HepG2 (cell line): Measurements from ENCODE around the gene TBC1D4. TPM values are rescaled to one million over a fixed set of nuclear protein-coding genes. Genes with fewer than 3 reads are reported as not detected.

Experiments used
- ATAC-seq: fragments of 200-7000 bp; cut with Tn5 transposase; 3 replicates; pipeline ENCODE4 v1.9.1; 2020; ENCODE audit warnings: mild to moderate bottlenecking, moderate library complexity
- BruUV-seq: library from RNA; stranded (reverse); fragments of 400-500 nt; replicated peaks from 2 replicates; lab custom pipeline; 2021; lab: Mats Ljungman, UMichigan
- CTCF ChIA-PET: fragments of 300-600 bp; formaldehyde crosslinking; extraction: SDS; loops from one replicate; lab custom pipeline; 2021; ENCODE audit warnings: low total read pairs, inconsistent platforms, low intra/inter-chr PET ratio; lab: Yijun Ruan, JAX
- POLR2A ChIA-PET: fragments of 350-600 bp; sonication (Branson Sonifier 250); formaldehyde crosslinking; loops from one replicate; lab custom pipeline; 2020; ENCODE audit warnings: antibody characterized with exemption, inconsistent platforms; lab: Yijun Ruan, JAX
- DNase-seq: peaks from one replicate; pipeline ENCODE4 v3.0.0-alpha.2; 2015; ENCODE audit warnings: low spot score
- FAIRE-seq: peaks from 3 replicates; lab custom pipeline; 2011; peaks lifted over from hg19 to GRCh38; lab: Jason Lieb, UNC
- H2AFZ ChIP-seq: one replicate; pipeline ENCODE4 v1.6.1; 2011; ENCODE audit warnings: low read length, inconsistent platforms
- H3K27ac ChIP-seq: fragments of 300-600 bp; 3 replicates; pipeline ENCODE4 v1.8.0; 2011; ENCODE audit warnings: mixed run types, mild to moderate bottlenecking, mixed read lengths, low read length, inconsistent platforms; ENCODE audit not compliant: insufficient read depth; ENCODE audit errors: extremely low read length
- H3K27me3 ChIP-seq, 2 experiments: fragments of 200-600 bp in 1 of 2; 2 replicates in 1 of 2; 3 replicates in 1 of 2; pipeline versions ENCODE4 v1.6.0 to v1.8.0; 2011; ENCODE audit warnings: low read length in 2 of 2, mild to moderate bottlenecking in 2 of 2, moderate library complexity in 2 of 2, inconsistent platforms in 1 of 2; ENCODE audit not compliant: insufficient read depth in 2 of 2, control insufficient read depth in 1 of 2
- H3K36me3 ChIP-seq, 2 experiments: fragments of 200-600 bp in 1 of 2; replicated peaks in 1 of 2; 2 replicates in 1 of 2; 3 replicates in 1 of 2; pipeline versions ENCODE4 v1.5.1 to v1.8.0; 2011; ENCODE audit warnings: low read length in 2 of 2, inconsistent platforms in 1 of 2; ENCODE audit not compliant: insufficient read depth in 2 of 2, control insufficient read depth in 1 of 2
- H3K4me1 ChIP-seq: 2 replicates; pipeline ENCODE4 v1.5.1; 2012; ENCODE audit warnings: low read length, inconsistent platforms; ENCODE audit not compliant: insufficient read depth
- H3K4me2 ChIP-seq: 2 replicates; pipeline ENCODE4 v1.6.0; 2011; ENCODE audit warnings: low read depth, low read length, inconsistent platforms
- H3K4me3 ChIP-seq, 3 experiments: fragments of 200-600 bp in 1 of 3; sonication (generic), shearing (Covaris generic) in 1 of 3; replicated peaks in 1 of 3; 2 replicates each; pipeline ENCODE4 v1.5.1; 2011 to 2016; ENCODE audit warnings: low read length in 3 of 3, inconsistent platforms in 2 of 3, low read depth in 2 of 3, mild to moderate bottlenecking in 2 of 3, control low read depth in 1 of 3, mixed read lengths in 1 of 3; ENCODE audit not compliant: insufficient read depth in 1 of 3
- H3K79me2 ChIP-seq: one replicate; pipeline ENCODE4 v1.6.1; 2011; ENCODE audit warnings: low read length, inconsistent platforms; ENCODE audit not compliant: insufficient read depth
- H3K9ac ChIP-seq: 2 replicates; pipeline ENCODE4 v1.6.0; 2011; ENCODE audit warnings: mild to moderate bottlenecking, low read depth, low read length, inconsistent platforms; ENCODE audit not compliant: insufficient read depth
- H3K9me3 ChIP-seq: 2 replicates; pipeline ENCODE4 v1.5.1; 2012; ENCODE audit warnings: mild to moderate bottlenecking, low read length
- H4K20me1 ChIP-seq: 2 replicates; pipeline ENCODE4 v1.6.0; 2011; ENCODE audit warnings: inconsistent platforms, mild to moderate bottlenecking, low read length, moderate library complexity; ENCODE audit not compliant: insufficient read depth
- FOXA1 ChIP-seq, 2 experiments: fragments of 450-650 bp in 1 of 2; sonication (generic) in 1 of 2; formaldehyde crosslinking in 1 of 2; IDR thresholded peaks; 2 replicates each; pipeline versions ENCODE4 v1.4.0 to v1.6.1; 2016 to 2020; ENCODE audit warnings: missing genetic modification reagents in 1 of 2
- FOXA3 ChIP-seq: IDR thresholded peaks from 2 replicates; pipeline ENCODE4 v1.6.1; 2016; ENCODE audit warnings: missing genetic modification reagents, missing compliant biosample characterization
- GATAD2A ChIP-seq: IDR thresholded peaks from 2 replicates; pipeline ENCODE4 v1.6.1; 2016
- HNF4A ChIP-seq: sonication (generic); formaldehyde crosslinking; IDR thresholded peaks from 2 replicates; pipeline ENCODE4 v1.4.0; 2020; ENCODE audit warnings: missing genetic modification reagents
- MYNN ChIP-seq: sonication (generic); formaldehyde crosslinking; IDR thresholded peaks from 2 replicates; pipeline ENCODE4 v1.4.0; 2020; ENCODE audit warnings: mild to moderate bottlenecking, low read depth, missing genetic modification reagents
- PHB2 ChIP-seq: fragments of 450-650 bp; IDR thresholded peaks from 2 replicates; pipeline ENCODE4 v1.6.1; 2018; ENCODE audit not compliant: partially characterized antibody
- SNRNP70 ChIP-seq: fragments of 200-400 bp; formaldehyde crosslinking; IDR thresholded peaks from 2 replicates; pipeline ENCODE4 v1.6.1; 2017; ENCODE audit warnings: mild to moderate bottlenecking, low read depth, low read length, moderate library complexity
- SOX13 ChIP-seq, 3 experiments: fragments of 450-650 bp in 1 of 3; sonication (generic) in 1 of 3; formaldehyde crosslinking in 1 of 3; IDR thresholded peaks in 2 of 3; conservative IDR thresholded peaks in 1 of 3; 2 replicates each; pipeline versions ENCODE4 v1.5.0 to v1.6.1; 2016 to 2020; ENCODE audit warnings: antibody characterized with exemption in 1 of 3, mild to moderate bottlenecking in 1 of 3, missing compliant biosample characterization in 1 of 3, missing genetic modification reagents in 1 of 3, moderate library complexity in 1 of 3
- SOX5 ChIP-seq: IDR thresholded peaks from 2 replicates; pipeline ENCODE4 v1.6.1; 2016; ENCODE audit warnings: borderline replicate concordance
- ZNF496 ChIP-seq: sonication (generic); formaldehyde crosslinking; IDR thresholded peaks from 2 replicates; pipeline ENCODE4 v1.8.1; 2023; ENCODE audit warnings: mild to moderate bottlenecking, moderate library complexity, missing genetic modification reagents; ENCODE audit not compliant: insufficient replicate concordance
- ZNF747 ChIP-seq: sonication (generic); formaldehyde crosslinking; IDR thresholded peaks from 2 replicates; pipeline ENCODE4 v1.8.1; 2023; ENCODE audit warnings: missing genetic modification reagents, mild to moderate bottlenecking, borderline replicate concordance
- WGBS: methylation state at CpG from one replicate; pipeline ENCODE4 v1.1.6; 2017; ENCODE audit warnings: low lambda C conversion rate; 5-methylcytosine and 5-hydroxymethylcytosine counted together
- in situ Hi-C: cut with HindIII; loops from 2 replicates; pipeline ENCODE4 v1.10.0; 2017; ENCODE audit warnings: low pct_unique_long_range_greater_than_20kb; ENCODE audit not compliant: extremely low pct_ligation_motif_present
- intact Hi-C: fragments of 100-400 bp; cut with micrococcal nuclease; formaldehyde crosslinking; loops from one replicate; pipeline ENCODE4 v1.10.0; 2022; ENCODE audit not compliant: unreplicated experiment
- polyA plus RNA-seq, 8 experiments: library from polyadenylated mRNA; depleted of rRNA in 3 of 8; stranded (reverse) in 7 of 8; unstranded in 1 of 8; fragments of >200 nt; fragmentation: Illumina TruSeq in 4 of 8; extraction: Trizol in 4 of 8; gene quantifications; 2 replicates each; pipeline versions ENCODE4 v1.2.1 to v1.2.3, GENCODE V29; 2011 to 2016; ENCODE audit warnings: low read depth in 4 of 8, missing spikeins in 1 of 8, mixed read lengths in 1 of 8; ENCODE audit not compliant: insufficient read depth in 1 of 8
- total RNA-seq, 5 experiments: library from RNA; depleted of rRNA; stranded (reverse); fragments of >200 nt; fragmentation: Illumina TruSeq; extraction: Trizol; gene quantifications; 2 replicates each; pipeline ENCODE4 v1.2.3, GENCODE V29; 2016; ENCODE audit warnings: low read depth in 1 of 5
- TF ChIP-seq, protein P1 (sequence below): IDR thresholded peaks from 2 replicates; pipeline ENCODE4 v1.6.1; 2016; ENCODE audit warnings: missing compliant biosample characterization, missing genetic modification reagents, borderline replicate concordance
- TF ChIP-seq, protein P2 (sequence below): sonication (generic); formaldehyde crosslinking; IDR thresholded peaks from 2 replicates; pipeline ENCODE4 v1.4.0; 2020; ENCODE audit warnings: missing genetic modification reagents
- TF ChIP-seq, protein P3 (sequence below): sonication (generic); formaldehyde crosslinking; IDR thresholded peaks from 2 replicates; pipeline ENCODE4 v1.4.0; 2020; ENCODE audit warnings: mild to moderate bottlenecking, missing genetic modification reagents
- TF ChIP-seq, protein P4 (sequence below): IDR thresholded peaks from 2 replicates; pipeline ENCODE4 v1.6.1; 2018; ENCODE audit warnings: missing genetic modification reagents

The TBC1D4 gene
- total and polyA plus RNA-seq, 2 of the 13 experiments (the other 11 are each of a cell fraction or from before 2014, with no cell fraction given), result 35.9 to 64.4 TPM

DNA sequence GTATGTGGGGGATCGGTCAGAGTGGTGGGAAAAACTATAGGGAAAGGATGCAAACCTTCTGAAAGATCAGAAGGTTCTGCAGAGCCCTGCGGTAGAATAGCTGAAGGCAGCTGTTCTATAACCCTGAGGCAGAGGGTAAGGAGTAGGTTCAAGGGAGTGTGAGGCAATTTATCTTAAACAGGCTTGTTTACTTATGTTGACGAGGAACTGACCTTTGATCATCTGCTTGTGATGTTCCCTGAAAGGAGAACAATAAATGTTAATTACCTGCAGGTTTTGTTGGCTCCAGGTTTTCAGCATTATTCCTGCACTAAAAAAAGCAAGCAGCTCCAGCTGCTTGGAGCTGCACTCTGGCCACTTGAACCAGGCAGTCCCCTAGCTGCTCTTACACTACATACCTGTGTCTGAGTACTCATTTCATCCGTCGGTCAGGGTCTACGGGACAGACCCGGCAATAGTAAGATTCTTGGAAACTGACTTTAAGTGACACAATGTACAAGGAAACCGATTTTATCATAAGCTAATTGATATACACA, 202.1 kb downstream of the TBC1D4 start:
- TF ChIP-seq PHB2 (no peak), MYNN (CRISPR knock-in tag) (no peak), ZNF496 (CRISPR knock-in tag) (no peak), SNRNP70 (no peak), FOXA3 (peak; percentile 62), SOX5 (CRISPR knock-in tag) (peak; percentile 21; the same call in 1 of the 2 replicates), GATAD2A (CRISPR knock-in tag) (0 out of 2 replicates have a peak, but pooled peaks have one; percentile 17), SOX13 (IDR thresholded peaks at IDR 0.05) (no peak), SOX13 (CRISPR knock-in tag; conservative IDR thresholded peaks at IDR 0.05 in 1 of 2, IDR thresholded peaks at IDR 0.05 in 1 of 2) (peak in 1 of 2 experiments; percentile 48; a peak in 1 of 4 replicates), ZNF747 (CRISPR knock-in tag) (no peak), FOXA1 (IDR thresholded peaks at IDR 0.05) (no peak), FOXA1 (CRISPR knock-in tag; IDR thresholded peaks at IDR 0.05) (peak; percentile 35; the same call in 1 of the 2 replicates), HNF4A (CRISPR knock-in tag) (peak; percentile 25; the same call in 1 of the 2 replicates)
- TF ChIP-seq, protein P1, sequence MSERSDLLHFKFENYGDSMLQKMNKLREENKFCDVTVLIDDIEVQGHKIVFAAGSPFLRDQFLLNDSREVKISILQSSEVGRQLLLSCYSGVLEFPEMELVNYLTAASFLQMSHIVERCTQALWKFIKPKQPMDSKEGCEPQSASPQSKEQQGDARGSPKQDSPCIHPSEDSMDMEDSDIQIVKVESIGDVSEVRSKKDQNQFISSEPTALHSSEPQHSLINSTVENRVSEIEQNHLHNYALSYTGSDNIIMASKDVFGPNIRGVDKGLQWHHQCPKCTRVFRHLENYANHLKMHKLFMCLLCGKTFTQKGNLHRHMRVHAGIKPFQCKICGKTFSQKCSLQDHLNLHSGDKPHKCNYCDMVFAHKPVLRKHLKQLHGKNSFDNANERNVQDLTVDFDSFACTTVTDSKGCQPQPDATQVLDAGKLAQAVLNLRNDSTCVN (CRISPR knock-in tag), result no peak
- TF ChIP-seq, protein P2, sequence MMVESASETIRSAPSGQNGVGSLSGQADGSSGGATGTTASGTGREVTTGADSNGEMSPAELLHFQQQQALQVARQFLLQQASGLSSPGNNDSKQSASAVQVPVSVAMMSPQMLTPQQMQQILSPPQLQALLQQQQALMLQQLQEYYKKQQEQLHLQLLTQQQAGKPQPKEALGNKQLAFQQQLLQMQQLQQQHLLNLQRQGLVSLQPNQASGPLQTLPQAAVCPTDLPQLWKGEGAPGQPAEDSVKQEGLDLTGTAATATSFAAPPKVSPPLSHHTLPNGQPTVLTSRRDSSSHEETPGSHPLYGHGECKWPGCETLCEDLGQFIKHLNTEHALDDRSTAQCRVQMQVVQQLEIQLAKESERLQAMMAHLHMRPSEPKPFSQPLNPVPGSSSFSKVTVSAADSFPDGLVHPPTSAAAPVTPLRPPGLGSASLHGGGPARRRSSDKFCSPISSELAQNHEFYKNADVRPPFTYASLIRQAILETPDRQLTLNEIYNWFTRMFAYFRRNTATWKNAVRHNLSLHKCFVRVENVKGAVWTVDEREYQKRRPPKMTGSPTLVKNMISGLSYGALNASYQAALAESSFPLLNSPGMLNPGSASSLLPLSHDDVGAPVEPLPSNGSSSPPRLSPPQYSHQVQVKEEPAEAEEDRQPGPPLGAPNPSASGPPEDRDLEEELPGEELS, result 0 out of 2 replicates have a peak, but pooled peaks have one; percentile 14
- TF ChIP-seq, protein P3, sequence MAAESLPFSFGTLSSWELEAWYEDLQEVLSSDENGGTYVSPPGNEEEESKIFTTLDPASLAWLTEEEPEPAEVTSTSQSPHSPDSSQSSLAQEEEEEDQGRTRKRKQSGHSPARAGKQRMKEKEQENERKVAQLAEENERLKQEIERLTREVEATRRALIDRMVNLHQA (CRISPR knock-in tag), result no peak
- TF ChIP-seq, protein P4, sequence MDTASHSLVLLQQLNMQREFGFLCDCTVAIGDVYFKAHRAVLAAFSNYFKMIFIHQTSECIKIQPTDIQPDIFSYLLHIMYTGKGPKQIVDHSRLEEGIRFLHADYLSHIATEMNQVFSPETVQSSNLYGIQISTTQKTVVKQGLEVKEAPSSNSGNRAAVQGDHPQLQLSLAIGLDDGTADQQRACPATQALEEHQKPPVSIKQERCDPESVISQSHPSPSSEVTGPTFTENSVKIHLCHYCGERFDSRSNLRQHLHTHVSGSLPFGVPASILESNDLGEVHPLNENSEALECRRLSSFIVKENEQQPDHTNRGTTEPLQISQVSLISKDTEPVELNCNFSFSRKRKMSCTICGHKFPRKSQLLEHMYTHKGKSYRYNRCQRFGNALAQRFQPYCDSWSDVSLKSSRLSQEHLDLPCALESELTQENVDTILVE (CRISPR knock-in tag), result no peak
- peaks cover 9% of the 10 kb centered on the region for H3K4me1 ChIP-seq
- ChIA-PET CTCF (no interaction called here), POLR2A (no interaction called here)
- peaks cover 7% of the 10 kb centered on the region; the same call in 1 of the 2 replicates for H3K9me3 ChIP-seq
- WGBS, result 56% methylated on average over 8 of the region's 8 CpGs
- no peak overlapping the region for H3K9ac ChIP-seq
- no peaks in the 10 kb centered on the region for H3K27me3 ChIP-seq
- in situ Hi-C loops (no loop called here), intact Hi-C loops (no loop called here)
- ATAC-seq (peak; percentile 59), FAIRE-seq (no peak), DNase-seq (peak; percentile 45)
- no peak overlapping the region for H3K4me3 ChIP-seq
- H4K20me1 ChIP-seq, result no peaks in the 10 kb centered on the region
- H3K79me2 ChIP-seq, result no peaks in the 10 kb centered on the region
- no peak overlapping the region for H3K27ac ChIP-seq
- peaks cover 0 to 6% of the 10 kb centered on the region in 2 experiments; a peak in 1 of 5 replicates for H3K36me3 ChIP-seq
- no peak overlapping the region for H3K4me2 ChIP-seq
- no peak overlapping the region for H2AFZ ChIP-seq
- BruUV-seq, result no TSS peak
